Measurements from ENCODE around the gene PGD. TPM values are rescaled to one million over a fixed set of nuclear protein-coding genes. Genes with fewer than 3 reads are reported as not detected.
A peak's percentile ranks its signal among the peaks of the same experiment; 100 is the strongest.

The PGD gene
- total RNA-seq, 1 donor from 2014 or later, result 213 TPM

DNA sequence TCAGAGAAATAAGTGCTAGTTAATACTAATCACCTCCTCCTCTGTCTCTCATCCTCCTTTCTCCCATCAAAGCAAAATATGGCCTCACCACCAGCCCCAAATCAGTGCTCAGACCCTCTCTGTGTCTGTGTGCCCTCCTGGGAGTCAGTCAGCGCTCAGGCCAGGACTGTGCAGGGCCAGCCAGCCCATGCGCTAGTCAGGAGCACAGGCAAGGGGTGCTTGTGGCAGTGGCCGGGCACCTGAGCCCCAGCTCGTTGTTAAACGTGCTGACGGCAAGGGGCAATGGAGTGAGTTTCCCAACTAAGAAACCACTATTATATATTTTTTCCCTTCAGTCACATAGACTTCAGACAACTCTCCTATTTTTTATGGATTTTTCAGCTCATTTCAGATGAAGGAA, 19.2 kb upstream of the PGD start:
- TF ChIP-seq, protein P1, sequence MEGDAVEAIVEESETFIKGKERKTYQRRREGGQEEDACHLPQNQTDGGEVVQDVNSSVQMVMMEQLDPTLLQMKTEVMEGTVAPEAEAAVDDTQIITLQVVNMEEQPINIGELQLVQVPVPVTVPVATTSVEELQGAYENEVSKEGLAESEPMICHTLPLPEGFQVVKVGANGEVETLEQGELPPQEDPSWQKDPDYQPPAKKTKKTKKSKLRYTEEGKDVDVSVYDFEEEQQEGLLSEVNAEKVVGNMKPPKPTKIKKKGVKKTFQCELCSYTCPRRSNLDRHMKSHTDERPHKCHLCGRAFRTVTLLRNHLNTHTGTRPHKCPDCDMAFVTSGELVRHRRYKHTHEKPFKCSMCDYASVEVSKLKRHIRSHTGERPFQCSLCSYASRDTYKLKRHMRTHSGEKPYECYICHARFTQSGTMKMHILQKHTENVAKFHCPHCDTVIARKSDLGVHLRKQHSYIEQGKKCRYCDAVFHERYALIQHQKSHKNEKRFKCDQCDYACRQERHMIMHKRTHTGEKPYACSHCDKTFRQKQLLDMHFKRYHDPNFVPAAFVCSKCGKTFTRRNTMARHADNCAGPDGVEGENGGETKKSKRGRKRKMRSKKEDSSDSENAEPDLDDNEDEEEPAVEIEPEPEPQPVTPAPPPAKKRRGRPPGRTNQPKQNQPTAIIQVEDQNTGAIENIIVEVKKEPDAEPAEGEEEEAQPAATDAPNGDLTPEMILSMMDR (IDR thresholded peaks at IDR 0.05), result no peak
- H3K36me3 ChIP-seq, result peaks cover 35% of the 10 kb centered on the region
- H3K27ac ChIP-seq, result no peak overlapping the region
- no peaks in the 10 kb centered on the region for H3K27me3 ChIP-seq (ENCODE audit: low read depth)
- H3K4me1 ChIP-seq, result peaks cover 11% of the 10 kb centered on the region
- H3K4me3 ChIP-seq, result no peak overlapping the region
- no peaks in the 10 kb centered on the region for H3K9me3 ChIP-seq
- ATAC-seq (no peak), DNase-seq (no peak)
- intact Hi-C loops (cut with DNase I), result loop anchor here (10.0 kb wide), 1 partner anchor 45 kb away; no protein-coding TSS in a partner anchor

DNA sequence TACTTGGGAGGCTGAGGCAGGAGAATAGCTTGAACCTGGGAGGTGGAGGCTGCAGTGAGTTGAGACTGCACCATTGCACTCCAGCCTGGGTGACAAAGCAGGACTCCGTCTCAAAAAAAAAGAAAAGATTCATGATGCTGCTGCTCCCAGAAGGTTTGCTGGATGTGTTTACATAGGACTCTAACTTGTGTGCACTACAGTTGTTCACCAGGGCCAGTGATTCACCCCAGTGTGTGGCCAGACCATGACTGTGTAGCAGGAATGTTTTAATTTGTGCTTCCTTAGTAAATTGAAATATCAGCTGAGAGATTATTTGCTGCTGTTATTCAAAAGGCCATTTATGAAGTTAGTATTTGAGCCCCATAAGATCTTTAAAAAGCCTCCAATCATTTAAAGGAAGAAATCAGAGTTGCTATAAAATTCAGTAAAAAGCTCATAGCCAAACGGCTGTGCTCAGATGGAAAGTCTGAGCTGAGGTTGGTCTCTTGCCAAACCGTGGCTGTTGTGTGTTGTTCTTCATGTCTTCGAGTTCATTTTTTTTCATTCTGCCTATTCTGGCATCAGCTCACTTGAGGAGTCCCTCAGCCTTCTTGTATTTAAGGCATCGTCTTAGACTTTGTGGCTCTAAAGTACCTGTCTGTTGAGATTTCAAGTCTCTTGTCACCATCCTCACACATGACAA, 18.1 kb upstream of the PGD start:
- TF ChIP-seq, protein P1 (IDR thresholded peaks at IDR 0.05), result no peak
- H3K27ac ChIP-seq, result no peak overlapping the region
- H3K9me3 ChIP-seq, result no peaks in the 10 kb centered on the region
- no peak overlapping the region for H3K4me3 ChIP-seq
- H3K4me1 ChIP-seq, result peaks cover 11% of the 10 kb centered on the region
- intact Hi-C loops (cut with DNase I), result no loop called here
- no peaks in the 10 kb centered on the region for H3K27me3 ChIP-seq (ENCODE audit: low read depth)
- H3K36me3 ChIP-seq, result peaks cover 24% of the 10 kb centered on the region
- ATAC-seq (no peak), DNase-seq (no peak)

DNA sequence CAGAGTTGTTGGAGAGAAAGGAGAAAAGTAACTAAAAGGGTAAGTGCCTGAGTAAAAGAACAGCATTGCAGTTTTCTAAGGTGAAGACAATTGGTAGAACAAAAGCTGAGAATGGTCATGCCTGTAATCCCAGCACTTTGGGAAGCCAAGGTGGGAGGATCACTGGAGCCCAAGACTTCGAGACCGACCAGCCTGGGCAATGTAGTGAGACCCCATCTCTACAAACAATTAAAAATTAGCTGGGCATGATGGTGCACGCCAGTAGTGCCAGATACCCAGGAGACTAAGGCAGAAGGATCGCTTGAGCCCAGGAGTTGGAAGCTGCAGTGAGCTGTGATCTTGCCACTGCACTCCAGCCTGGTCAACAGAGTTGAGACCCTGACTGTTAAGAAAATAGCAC, 15.2 kb upstream of the PGD start:
- H3K27me3 ChIP-seq (ENCODE audit: low read depth), result no peaks in the 10 kb centered on the region
- H3K4me3 ChIP-seq, result no peak overlapping the region
- peaks cover 16% of the 10 kb centered on the region for H3K4me1 ChIP-seq
- H3K9me3 ChIP-seq, result no peaks in the 10 kb centered on the region
- intact Hi-C loops (cut with DNase I), result no loop called here
- DNase-seq (no peak), ATAC-seq (no peak)
- H3K36me3 ChIP-seq, result peaks cover 8% of the 10 kb centered on the region
- H3K27ac ChIP-seq, result no peak overlapping the region
- TF ChIP-seq, protein P1 (IDR thresholded peaks at IDR 0.05), result no peak

DNA sequence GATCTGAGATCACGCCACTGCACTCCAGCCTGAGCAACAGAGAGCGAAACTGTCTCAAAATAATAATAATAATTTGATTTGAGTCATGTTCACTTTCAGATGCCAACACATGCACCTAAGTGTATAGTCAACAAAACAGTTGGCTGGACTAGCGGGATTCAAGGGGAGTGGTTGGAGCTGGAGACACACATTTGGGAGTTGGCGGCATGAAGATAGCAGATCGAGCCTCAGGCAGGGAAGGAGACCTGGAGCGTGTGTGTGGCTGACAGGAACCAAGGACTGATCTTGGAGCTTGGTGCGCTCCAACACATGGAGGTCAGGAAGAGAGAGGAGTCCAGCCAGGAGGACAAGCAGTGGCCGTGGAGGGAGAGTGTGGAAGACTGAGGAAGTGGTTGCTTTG, 14.6 kb upstream of the PGD start:
- H3K9me3 ChIP-seq, result no peaks in the 10 kb centered on the region
- no peaks in the 10 kb centered on the region for H3K27me3 ChIP-seq (ENCODE audit: low read depth)
- intact Hi-C loops (cut with DNase I), result no loop called here
- H3K4me1 ChIP-seq, result peaks cover 21% of the 10 kb centered on the region
- H3K27ac ChIP-seq, result no peak overlapping the region
- DNase-seq, result no peak
- TF ChIP-seq, protein P1 (IDR thresholded peaks at IDR 0.05), result no peak
- H3K4me3 ChIP-seq, result no peak overlapping the region
- H3K36me3 ChIP-seq, result peaks cover 2% of the 10 kb centered on the region
- no peak for ATAC-seq

DNA sequence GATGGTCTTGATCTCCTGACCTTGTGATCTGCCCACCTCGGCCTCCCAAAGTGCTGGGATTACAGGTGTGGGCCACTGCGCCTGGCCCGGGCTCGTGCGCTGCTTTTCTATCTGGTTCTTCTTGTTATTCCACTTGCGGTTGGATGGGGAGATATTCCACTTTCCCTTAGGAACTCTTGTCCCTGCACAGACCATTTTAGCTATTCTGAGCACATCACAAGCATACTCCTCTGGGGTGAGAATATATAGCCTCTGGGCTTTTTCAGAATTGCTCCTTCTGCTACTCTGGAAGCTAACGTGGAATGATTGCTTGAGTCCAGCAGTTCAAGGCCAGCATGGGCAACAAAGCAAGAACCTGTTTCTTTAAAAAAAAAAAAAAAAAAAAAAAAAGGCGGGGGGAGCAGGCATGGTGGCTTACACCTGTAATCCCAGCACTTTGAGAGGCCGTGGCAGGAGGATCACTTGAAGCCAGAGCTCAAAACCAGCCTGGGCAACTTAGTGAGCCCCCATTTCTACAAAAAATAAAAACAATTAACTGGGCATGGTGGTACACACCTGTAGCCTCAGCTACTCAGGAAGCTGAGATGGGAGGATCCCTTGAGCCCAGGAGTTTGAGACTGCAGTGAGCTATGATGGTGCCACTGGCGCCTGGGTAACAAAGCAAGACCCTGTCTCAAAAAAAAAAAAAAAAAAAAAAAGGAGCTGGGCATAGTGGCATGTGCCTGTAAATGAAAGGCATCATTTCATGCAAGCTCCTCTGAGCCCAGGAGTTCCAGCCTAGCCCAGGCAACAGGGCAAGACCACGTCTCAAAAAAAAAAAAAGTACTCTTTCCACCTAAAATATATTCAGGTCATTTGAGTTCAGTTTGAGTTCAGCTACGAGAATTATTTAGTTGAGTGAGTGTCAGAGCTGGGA, 11.8 kb upstream of the PGD start:
- DNase-seq (no peak), ATAC-seq (no peak)
- H3K27ac ChIP-seq, result peak overlapping the region; percentile 61
- no peaks in the 10 kb centered on the region for H3K36me3 ChIP-seq
- no peaks in the 10 kb centered on the region for H3K9me3 ChIP-seq
- intact Hi-C loops (cut with DNase I), result no loop called here
- TF ChIP-seq, protein P1 (IDR thresholded peaks at IDR 0.05), result no peak
- no peaks in the 10 kb centered on the region for H3K27me3 ChIP-seq (ENCODE audit: low read depth)
- peaks cover 21% of the 10 kb centered on the region for H3K4me1 ChIP-seq
- H3K4me3 ChIP-seq, result no peak overlapping the region
